GOT3 (cell line): ENCODE results near the gene NFASC.

ENCODE experiments used
- DNase-seq: peaks from one replicate; lab custom pipeline; 2025; ENCODE audit warnings: mixed read lengths; lab: John Stamatoyannopoulos, UW

NFASC gene

GRCh38 chr1:205009670-205010069, 139.0 kb downstream of the NFASC start:
- DNase-seq, result no peak

GRCh38 chr1:205012391-205013140, 141.9 kb downstream of the NFASC start:
- DNase-seq, result peak; percentile 6

GRCh38 chr1:205013683-205014367, 143.2 kb downstream of the NFASC start:
- no peak for DNase-seq

GRCh38 chr1:205014783-205015182, 144.1 kb downstream of the NFASC start:
- DNase-seq, result no peak

- DNase-seq, result no peak
These were observed 144.6 kb downstream of the NFASC start for GRCh38 chr1:205015241-205015640.

- DNase-seq, result no peak
These were observed 145.4 kb downstream of the NFASC start for GRCh38 chr1:205016075-205016474.

- no peak for DNase-seq
These were observed 145.9 kb downstream of the NFASC start for GRCh38 chr1:205016584-205016983.

- DNase-seq, result no peak
These were observed 146.3 kb downstream of the NFASC start for GRCh38 chr1:205017001-205017400.

GRCh38 chr1:205017766-205018165, 147.1 kb downstream of the NFASC start:
- DNase-seq, result no peak

GRCh38 chr1:205018381-205018780, 147.7 kb downstream of the NFASC start:
- no peak for DNase-seq

- no peak for DNase-seq
These were observed 149.8 kb downstream of the NFASC start for GRCh38 chr1:205020466-205020865.

GRCh38 chr1:205024679-205025078, 154.0 kb downstream of the NFASC start:
- DNase-seq, result no peak

GRCh38 chr1:205025239-205025638, 154.6 kb downstream of the NFASC start:
- no peak for DNase-seq

- DNase-seq, result no peak
These were observed 155.5 kb downstream of the NFASC start for GRCh38 chr1:205026181-205026580.

- no peak for DNase-seq
These were observed 157.7 kb downstream of the NFASC start for GRCh38 chr1:205028390-205028789.

- no peak for DNase-seq
These were observed 158.3 kb downstream of the NFASC start for GRCh38 chr1:205028924-205029323.

GRCh38 chr1:205030241-205030640, 159.6 kb downstream of the NFASC start:
- DNase-seq, result no peak

GRCh38 chr1:205030896-205031295, 160.2 kb downstream of the NFASC start:
- no peak for DNase-seq

GRCh38 chr1:205032508-205032907, 161.8 kb downstream of the NFASC start:
- DNase-seq, result no peak

GRCh38 chr1:205037539-205037938, 166.9 kb downstream of the NFASC start:
- no peak for DNase-seq

- DNase-seq, result no peak
These were observed 167.6 kb downstream of the NFASC start for GRCh38 chr1:205038132-205038786.

GRCh38 chr1:205041001-205041715, 170.5 kb downstream of the NFASC start:
- DNase-seq, result no peak
